ENCODE data around the gene MOCS1.

Gene MOCS1

DNA sequence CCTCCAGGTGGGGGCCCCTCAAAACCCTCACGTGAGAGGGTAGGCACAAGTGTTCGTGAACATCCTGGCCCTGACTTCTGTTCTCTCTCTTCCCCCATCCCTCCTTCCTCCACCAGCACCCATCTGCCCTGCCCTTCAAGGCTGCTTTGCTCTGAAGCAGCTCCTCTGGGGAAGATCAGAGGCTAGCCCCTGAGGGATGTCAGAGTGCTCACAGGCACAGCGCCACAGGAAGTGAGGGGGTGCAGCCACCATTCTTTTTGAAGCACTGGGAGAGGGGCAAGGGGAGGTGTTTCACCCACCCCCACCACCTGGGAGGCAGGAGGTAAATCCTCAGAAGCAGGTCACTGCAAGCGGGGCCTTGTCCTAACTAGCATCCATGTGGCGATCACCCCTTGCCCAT lies 11.4 kb downstream of the MOCS1 start:
- no peak for DNase-seq

DNA sequence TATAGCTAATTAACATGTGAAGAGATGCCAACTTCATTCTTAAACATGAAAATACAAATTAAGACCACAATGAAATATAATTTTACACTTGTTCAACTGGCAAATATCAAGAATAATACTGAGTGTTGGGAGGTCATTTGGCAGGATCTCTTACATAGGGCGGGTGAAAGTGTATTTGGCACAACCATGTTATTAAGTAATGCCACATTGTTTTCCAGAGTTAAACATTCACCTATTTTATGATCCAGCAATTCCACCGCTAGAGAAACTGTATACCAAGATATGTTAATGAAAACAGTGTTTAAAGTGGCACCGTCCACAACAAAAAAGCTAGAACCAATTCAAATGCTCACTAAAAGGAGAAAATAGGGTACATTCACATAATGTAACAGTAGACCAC lies 14.1 kb downstream of the MOCS1 start:
- no peak for DNase-seq

DNA sequence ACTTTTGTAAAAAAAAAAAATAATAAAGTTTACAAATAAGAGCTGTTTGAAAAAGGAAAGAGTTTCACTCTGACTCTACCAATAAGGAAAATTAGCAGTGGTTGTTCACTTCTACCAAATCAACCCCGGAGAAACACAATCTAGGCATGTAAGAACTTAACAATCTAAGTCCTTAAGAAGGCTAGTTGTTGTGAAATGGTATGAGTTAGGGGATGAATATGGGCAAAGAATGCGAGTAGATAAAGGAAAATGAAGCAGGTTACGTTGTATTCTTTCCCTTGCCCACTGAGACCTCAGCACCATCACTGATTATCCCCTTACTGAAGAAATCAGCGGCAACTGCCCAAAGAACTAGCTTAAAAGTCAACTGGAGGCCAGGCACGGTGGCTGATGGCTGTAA lies 15.4 kb downstream of the MOCS1 start:
- no peak for DNase-seq

DNA sequence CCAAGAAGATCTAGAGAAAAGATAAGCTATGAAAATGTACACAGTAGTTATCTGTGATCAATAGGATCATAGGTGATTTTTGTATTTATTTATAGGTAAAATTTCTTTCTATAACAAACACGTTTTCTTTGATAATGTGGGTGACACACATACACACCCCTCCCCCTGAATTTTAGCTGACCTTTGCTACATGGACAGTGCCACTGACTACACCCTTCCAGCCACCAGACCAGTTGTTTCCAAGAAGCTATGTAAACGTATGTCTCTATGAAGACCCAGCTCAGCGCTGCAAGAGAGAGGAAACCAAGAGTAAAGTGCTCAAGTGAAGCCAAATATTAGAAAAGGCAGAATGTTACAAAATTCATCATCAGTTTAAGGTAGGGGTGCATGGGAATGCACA lies 16.3 kb downstream of the MOCS1 start:
- DNase-seq, result no peak

DNA sequence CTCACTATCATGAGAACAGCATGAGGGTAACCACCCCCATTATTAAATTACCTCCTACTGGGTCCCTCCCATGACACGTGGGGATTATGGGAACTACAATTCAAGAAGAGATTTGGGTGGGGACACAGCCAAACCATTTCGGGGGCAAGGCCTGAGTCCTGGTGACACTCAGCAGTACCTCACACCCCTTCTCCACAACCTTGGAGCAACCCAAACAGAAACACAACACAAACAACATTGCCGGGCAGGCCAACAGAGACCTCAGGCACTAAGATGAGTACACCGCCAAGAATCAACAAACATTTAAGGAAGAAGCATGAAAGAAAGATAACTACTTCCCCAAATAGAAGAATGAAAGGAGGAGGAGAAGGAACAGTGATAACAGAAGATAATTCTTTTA lies 16.9 kb downstream of the MOCS1 start:
- no peak for DNase-seq

DNA sequence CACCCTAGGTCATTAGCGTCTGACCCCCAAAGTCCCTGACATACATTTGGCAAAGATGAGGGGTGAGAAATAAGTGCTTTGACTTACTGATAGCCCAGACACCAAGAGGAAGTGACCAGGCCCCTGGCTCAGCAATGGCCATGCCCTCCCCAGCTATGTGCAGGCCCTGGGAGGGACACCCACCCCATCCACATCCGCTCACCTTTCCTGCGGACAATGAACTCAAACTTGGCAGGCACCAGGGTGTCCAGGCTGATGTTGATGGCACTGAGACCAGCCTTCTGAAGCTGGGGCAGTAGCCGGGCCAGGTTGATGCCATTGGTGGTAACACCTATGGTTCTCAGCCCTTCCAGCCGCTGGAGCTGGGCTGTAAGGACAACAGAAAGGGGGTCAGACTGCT lies 18.4 kb downstream of the MOCS1 start:
- no peak for DNase-seq

DNA sequence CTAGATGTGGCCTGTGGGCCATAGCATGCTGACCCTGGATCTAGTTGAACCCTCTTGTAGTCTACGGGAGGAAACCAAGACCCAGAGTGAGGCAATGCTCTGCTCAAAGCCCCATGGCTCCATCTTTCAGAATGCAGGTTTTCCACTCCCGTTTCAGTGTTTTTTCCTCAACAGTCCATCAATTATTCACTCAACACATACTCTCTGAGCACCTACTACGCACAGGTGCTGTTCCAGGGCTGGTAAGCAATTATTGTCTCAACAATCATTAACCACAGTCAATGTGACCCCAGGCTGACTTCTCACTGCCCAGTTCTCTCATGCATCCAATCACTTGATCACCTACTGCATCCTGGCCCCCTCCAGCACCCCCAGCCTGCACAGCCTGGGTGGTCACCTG lies 20.0 kb downstream of the MOCS1 start:
- DNase-seq, result no peak

DNA sequence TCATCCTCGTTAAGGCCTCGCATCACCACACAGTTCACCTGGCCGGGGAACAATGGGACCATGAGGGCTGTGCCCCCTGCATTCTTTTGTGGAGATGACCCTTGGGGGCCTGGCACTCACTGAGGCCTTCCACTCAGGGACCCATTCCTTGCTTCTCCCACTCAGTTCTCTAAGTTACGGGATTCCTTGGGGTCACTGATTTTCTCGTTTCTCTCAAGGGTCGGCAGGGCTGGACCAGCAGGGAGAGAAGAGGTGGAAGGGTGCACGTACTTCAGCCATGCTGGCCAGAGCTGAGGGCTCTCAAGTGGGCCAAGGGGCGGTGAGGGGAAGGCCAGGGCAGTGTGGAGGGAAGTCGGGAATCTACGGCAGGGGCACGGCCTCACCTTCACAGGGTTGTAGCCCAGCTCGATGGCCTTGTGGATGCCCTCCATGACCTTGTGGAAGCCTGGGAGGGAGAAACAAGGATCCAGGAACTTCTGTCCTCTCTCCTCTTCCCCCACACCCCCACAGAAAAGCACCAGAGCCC lies 20.8 kb downstream of the MOCS1 start:
- no peak for DNase-seq

DNA sequence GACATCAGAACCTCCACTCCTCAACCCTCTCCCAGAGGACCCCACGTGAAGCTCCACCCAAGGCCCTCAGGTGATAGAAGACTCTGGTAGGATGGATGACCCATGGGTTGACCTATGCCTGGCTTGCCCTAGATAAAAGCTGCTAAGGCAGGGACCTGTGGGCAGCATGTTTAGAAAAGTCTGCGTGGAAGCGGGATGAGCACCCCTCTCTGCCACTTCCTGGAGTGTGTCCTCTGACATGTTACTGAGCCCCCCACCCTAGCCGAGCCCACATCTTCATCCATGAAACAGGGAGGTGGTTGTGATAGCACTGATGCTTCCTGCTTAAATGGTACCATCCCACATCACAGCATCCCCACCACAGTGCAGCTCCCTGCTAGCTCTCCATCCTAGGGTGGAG lies 21.8 kb downstream of the MOCS1 start:
- DNase-seq, result no peak

DNA sequence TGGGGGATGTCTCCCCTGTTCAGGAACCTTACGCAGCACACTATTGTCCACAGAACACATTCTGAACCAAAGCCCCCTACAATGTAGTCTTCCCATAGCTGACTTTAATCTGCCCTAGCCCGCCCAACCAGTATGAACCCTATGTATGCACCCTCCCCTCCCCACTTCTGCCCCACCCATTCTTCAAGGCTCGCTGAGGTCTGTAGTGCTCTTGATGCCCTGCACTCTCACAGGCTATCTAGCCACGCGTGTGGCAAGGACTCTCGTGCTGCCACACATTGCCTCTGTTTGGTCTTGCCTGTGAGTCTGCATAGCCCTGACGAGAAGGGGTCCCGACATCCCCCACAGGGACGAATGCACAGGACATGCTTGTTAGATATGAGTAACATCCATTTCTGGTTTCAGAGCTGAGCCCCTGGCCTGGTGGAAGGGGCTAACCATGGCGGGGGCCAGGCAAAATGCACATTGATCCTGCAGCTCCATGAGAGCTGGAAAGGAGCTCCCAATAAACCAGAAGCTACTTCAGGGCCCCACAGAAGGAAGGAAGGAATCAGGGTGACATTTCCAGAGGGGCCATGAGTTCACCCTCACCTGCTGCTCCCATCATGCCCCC lies 22.6 kb downstream of the MOCS1 start:
- no peak for DNase-seq

DNA sequence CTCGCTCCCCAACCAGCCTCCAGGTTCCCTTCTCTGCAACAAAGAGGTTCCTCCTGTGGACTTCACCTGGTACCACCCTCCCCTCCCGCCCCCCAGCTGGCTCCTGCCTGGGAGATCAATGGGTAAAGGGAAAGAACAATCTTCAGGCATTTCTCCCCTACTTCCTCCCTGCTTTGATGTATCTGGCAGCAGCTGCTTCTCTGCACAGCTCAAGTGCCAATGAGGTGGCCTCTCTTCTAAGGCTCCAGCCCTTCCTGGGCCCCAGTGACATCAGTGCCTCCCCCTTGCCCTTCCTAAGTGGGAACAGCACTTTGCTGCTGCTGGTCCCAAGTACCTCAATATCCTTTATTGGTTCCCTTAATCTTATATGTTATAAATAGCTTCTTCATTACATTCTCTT lies 23.5 kb downstream of the MOCS1 start:
- DNase-seq, result no peak

DNA sequence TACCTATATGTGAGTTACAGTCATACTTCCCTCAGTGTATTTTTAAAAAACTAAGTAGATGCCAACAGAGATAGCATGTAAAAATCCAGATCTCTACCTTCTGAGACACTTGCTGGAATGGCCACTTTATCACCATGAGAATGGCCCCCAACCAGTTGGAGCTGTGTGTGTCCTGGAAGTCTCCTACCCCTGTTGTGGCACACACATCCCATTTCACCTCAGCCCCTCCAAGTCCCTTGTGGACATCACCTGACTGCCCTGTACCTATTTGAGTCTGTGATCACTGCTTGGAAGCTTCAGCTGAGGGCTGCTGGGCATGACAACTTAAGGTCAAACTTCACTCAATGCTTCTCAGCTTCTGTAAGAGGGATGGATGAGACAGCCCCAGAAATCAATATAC lies 24.1 kb downstream of the MOCS1 start:
- no peak for DNase-seq

DNA sequence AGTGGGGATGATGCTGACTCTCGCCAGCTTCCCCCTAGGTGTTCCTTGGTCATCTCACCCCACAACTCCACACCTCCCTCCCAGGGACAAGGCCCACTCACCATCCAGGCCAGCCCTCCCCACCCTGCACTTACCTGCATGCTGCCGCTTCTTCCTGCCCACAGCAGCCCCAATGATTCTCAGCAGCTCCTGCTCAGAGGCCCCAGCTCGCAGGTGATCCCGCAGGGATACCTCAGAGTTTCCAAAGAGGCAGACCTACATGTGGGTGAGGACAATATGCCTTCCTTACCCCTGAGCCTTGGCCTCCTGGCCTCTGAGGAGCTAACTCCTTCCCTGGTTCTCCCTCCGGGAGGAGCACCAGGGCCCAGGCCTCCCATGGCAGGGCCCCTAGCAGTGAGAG lies 24.6 kb downstream of the MOCS1 start:
- no peak for DNase-seq

DNA sequence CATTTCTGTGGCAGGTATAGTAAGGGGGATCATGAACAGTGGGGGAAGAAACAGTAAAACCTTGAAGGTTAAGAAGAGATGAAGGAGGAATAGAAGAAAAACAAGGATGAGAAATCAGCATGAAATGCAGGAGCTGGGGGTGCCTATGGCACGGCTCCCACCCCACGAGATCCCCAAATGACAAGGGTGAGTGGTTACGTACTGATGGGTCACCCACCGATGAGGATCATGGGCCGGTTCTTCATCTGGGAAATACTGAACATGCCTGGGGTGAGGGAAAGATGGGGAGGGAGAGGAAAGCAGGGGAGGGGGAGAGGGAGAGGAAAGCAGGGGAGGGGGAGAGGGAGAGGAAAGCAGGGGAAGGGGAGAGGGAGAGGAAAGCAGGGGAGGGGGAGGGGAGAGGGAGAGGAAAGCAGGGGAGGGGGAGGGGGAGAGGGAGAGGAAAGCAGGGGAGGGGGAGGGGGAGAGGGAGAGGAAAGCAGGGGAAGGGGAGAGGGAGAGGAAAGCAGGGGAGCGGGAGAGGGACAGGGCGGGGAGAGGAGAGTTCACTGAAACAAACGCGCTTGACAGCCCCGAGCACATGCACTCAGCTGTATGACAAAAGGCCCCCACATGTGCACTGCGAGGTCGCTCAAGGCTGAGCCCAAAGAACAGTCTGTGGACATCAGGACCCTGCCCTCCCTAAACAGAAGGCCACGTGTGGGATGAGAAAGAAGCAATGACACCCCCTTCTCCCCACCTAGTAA lies 25.3 kb downstream of the MOCS1 start:
- no peak for DNase-seq

DNA sequence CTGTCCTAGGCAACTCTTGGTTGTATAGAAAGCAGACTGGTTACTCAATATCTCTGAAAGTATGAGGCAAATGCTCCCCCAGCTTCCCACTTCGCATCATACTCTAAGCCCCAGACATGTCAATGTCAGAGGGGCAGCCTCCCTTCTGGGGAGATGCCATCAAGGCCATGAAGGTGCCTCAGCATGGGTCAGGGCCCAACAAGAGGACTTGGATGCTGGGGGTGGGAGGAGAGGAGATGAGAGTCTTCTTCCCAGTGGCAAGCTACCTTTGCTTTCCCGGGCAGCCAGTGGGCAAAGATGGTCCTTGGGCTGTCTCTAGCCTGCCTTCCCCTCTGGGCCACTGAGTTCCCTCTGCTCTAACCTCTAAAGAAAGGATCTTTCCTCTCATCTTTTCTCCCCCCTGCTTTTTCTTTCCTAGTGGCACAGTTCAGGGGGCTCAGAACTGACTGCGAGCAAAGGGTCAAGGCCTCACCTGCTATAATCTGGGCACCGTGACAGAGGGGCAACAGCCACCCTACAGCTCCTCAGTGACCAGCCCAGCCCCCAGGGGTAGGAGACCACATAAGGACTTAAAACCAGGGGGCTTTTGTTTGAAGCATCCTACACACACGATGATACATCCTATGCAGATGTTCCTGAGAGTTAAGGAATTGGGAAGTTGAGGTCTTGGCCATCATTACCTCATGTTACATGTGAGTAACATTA lies 26.2 kb downstream of the MOCS1 start:
- no peak for DNase-seq

DNA sequence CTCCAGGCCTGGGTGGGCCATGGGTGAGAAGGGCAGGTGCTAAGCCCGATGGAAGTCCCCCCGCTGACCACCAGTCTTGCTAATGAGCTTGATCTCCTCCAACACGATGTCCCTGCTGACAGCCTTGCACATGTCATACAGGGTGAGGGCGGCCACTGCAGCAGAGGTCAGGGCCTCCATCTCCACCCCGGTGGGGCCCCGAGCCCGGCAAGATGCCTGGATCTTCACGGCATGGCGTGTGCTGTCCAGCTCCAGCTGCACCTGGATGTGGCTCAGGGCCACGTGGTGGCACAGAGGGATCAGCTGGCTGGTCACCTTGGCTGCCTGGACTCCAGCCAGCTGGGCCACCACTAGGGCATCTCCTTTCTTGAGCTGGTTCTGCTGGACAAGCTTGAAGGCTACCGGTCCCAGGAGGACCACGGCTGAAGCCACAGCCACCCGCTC lies 27.9 kb downstream of the MOCS1 start:
- DNase-seq, result no peak

DNA sequence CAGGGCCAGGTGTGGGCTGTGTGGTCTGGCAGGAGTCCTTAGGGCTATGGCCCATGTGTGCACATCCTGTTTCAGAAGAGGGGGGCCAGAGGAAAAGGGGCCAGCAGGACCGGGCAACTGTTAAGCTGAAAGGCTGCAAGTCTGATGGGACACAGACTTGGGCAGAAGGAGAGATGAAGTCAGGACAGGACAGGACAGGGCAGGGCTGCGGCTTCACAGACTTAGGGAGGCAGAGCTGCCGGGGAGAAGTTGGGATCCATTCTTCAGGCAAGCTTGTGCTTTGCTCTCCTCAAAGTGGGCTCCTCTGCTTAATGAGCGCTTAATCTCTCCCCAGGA lies 28.7 kb downstream of the MOCS1 start:
- no peak for DNase-seq

DNA sequence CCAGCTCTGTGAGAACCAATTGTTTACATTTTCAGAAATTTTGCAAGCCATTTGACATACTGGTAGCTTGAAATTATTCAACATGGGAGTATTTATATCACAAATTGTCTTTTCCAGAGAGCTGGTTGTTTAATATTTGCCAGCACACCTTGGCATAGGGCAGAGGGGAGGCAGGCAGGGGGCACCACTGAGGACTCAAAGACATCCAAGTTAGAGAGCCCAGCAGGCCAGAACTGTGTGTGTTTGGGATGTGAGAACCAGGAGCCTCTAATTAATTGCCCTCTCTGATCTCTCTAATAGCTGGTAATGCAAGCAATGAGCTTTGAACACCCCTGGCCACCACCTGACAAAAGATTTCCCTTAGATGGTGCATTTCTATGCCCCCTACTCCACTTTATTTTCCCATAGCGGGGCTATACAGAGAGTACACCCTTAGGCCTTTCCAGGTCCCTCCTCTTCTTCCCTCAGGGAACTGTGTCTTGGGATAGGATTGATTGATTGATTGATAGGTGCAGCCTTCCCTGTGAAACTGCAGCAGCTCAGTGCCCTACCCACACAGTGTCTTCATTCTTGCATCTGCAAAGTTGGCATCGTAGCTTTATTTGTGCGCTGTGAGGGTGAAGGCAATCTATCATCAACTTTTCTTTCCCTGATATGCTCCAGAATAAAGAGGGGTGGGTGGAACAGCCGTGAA lies 29.2 kb downstream of the MOCS1 start:
- DNase-seq, result no peak

DNA sequence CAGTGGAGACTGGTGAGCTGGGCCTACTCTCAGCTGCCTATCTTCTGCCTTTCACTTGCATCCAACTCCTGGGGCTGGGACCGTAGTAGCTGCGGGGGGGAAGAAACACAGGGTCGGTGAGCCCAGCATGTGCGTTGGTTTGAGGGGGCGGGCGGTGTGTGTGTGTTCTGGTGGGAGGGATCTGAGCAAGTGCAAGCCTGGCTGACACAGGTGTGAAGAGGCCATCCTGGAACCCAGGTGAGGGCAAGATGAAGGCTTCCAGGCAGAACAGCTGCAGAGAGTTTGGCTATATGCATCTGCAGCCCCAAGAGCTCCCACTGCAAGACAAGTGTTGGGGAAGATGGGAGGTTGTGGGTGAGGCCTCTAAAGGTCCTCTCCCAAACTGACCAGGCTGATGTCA lies 30.6 kb downstream of the MOCS1 start:
- no peak for DNase-seq

DNA sequence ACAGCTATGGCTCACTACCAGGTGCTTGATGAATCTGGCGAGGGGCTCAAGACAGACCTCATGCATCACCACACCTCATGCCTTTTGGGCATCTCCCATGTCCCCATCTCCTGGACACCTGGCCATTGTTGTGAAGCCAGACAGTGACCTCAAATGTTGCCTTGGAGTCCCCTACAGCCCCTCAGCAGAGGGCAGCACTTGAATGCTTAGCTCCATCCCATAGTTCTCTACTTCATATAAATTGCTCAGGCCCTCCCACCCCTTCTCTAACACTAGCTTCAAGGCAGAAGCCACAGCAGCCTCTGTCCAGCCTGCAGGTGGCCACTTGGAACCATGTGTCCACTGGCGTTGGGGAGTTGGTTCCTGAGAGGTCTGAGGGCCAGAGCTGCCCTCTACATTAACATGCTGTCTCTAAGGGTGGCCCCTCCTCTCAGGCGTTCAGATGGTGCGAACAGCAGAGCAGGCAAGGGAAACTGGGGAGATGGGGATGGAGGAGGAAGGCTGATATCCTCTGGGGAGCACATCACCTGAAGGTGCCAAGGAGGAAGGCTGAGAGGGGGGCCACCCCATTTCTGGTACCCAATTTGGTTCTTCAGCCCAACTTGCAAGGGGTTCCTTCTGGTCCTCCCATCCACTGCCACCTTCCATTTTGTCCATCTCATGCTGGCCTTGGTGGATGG lies 31.3 kb downstream of the MOCS1 start:
- no peak for DNase-seq

DNA sequence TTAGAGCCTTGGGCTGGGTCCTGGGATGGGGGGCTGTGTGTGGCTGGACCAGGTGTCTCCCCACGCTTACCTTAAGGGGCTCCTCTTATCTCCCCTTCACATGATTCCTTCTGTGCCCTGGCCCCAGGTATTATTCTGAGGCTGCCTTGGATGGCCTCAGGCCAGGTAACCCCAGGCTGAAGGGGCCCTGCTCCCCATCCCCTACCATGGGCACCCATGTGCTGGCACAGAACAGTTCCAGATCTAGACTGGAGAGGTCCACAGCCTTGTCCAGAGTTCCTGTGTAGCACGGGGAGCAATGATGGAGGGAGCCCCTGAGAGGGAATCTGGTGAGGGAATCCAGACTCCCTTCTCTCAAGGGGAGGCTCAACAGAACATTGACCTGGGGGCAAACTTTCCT lies 32.1 kb downstream of the MOCS1 start:
- DNase-seq, result no peak

DNA sequence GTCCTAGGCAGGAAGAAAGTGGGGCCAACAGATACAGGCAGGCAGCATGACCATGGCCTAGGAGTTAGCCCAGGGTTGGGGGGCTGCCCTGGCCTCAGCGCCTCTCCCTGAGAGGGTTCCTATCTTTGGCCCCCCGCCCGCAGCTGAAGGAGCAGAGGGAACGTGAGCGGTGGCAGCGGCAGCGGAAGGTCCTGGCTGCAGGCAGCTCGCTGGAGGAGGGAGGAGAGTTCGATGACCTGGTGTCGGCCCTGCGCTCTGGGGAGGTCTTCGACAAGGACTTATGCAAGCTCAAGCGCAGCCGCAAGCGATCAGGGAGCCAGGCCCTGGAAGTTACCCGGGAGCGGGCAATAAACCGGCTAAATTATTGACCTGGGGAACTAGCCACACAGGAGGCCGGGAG lies 32.6 kb downstream of the MOCS1 start:
- DNase-seq, result no peak

DNA sequence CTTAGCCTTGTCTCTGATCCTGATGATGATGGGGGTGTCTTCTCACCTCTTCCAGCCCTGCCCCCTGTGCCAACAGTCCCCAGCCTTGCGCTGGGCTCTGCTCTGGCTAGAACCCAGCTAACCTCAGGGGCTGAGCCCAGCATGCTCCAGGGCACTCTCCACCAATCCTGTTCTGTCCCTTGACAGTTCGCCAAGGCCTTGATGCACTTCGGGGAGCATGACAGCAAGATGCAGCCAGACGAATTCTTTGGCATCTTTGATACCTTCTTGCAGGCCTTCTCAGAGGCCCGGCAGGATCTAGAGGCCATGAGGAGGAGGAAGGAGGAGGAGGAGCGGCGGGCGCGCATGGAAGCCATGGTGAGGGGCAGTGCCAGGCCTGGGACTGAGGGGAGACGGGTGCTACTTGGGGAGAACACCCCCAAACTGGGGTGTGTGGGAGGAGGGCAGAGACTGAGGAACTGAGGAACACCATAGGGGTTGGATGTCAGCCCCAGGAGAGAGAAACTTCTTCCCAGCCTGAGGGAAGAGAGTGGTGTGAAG lies 33.1 kb downstream of the MOCS1 start:
- no peak for DNase-seq
